ENCODE results near the gene TPSB2.

- no peak for TF ChIP-seq EZH2 (IDR thresholded peaks at IDR 0.05; ENCODE audit: low read length, missing control alignments)
- TF ChIP-seq, protein P1, sequence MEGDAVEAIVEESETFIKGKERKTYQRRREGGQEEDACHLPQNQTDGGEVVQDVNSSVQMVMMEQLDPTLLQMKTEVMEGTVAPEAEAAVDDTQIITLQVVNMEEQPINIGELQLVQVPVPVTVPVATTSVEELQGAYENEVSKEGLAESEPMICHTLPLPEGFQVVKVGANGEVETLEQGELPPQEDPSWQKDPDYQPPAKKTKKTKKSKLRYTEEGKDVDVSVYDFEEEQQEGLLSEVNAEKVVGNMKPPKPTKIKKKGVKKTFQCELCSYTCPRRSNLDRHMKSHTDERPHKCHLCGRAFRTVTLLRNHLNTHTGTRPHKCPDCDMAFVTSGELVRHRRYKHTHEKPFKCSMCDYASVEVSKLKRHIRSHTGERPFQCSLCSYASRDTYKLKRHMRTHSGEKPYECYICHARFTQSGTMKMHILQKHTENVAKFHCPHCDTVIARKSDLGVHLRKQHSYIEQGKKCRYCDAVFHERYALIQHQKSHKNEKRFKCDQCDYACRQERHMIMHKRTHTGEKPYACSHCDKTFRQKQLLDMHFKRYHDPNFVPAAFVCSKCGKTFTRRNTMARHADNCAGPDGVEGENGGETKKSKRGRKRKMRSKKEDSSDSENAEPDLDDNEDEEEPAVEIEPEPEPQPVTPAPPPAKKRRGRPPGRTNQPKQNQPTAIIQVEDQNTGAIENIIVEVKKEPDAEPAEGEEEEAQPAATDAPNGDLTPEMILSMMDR (conservative IDR thresholded peaks at IDR 0.05 in 1 of 2, IDR thresholded peaks at IDR 0.05 in 1 of 2; ENCODE audit: low read depth in 1 of 2, low read length in 2 of 2) = no peak
These were observed 13.1 kb downstream of the TPSB2 start for GRCh38 chr16:1216681-1217400.

Data from fibroblast of lung (primary cell).